ENCODE measurements around the gene STXBP5L. TPM values are rescaled to one million over a fixed set of nuclear protein-coding genes. Genes with fewer than 3 reads are reported as not detected.

STXBP5L gene
- total RNA-seq, 1 experiment from 2014 or later, result 5.9 TPM

DNA sequence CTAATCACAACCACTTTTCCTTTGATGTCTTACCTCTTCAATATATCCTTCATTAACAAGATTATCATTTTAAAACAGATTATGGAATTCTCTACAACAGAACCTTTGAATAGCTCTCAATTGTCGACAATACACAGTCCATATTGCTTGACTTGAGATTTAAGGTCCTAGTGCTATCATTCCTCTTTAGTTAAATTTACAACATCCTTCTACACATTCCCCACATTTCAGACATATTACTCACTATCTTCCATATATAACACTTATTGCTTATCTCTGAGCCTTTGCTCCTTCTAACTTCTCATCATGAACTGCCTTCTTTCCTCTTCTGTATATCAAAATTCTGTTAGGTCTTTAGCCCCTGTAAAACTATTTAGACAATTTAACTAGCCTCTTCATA is 247.0 kb downstream of the STXBP5L start (continued):
- no peak for TF ChIP-seq NR2C2 (CRISPR knock-in tag; IDR thresholded peaks at IDR 0.05)
- no peak for TF ChIP-seq SMAD3 (CRISPR knock-in tag; IDR thresholded peaks at IDR 0.05; ENCODE audit: borderline replicate concordance)

DNA sequence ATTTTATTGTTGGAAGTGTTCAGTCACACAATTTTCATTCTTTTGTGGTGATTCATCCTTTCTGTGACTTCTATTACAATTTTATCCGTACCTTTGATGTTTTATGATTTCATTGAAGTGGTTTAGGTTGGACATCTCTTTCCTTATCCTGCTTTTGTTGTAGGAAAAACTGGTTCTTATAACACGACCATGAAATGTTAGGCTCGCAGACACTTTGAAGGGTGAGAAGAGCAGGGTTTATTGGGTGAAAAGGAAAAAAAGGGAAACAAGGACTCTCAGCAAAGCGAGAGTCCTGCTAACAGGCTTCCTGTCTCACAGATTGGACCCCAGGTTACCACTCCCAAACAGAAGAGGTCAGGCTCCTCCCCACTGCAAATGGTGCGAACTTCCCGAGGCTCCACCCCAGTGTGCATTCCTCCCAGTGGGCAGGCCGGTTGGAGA is 257.4 kb downstream of the STXBP5L start:
- Mint-ChIP-seq H3K27me3 (ENCODE audit: low read depth) (peaks cover 4% of the 10 kb centered on the region; the same call in 1 of the 2 replicates), H3K27ac (0 out of 2 replicates have a peak overlapping the region, but pooled peaks have one; percentile 52), H3K4me3 (no peak overlapping the region), H3K36me3 (peaks cover 24% of the 10 kb centered on the region), H3K4me1 (peaks cover 4% of the 10 kb centered on the region), H3K9me3 (peaks cover 36% of the 10 kb centered on the region)
- DNase-seq (ENCODE audit: low spot score) (peak; percentile 23), ATAC-seq (peak; percentile 96)
- TF ChIP-seq, protein P1, sequence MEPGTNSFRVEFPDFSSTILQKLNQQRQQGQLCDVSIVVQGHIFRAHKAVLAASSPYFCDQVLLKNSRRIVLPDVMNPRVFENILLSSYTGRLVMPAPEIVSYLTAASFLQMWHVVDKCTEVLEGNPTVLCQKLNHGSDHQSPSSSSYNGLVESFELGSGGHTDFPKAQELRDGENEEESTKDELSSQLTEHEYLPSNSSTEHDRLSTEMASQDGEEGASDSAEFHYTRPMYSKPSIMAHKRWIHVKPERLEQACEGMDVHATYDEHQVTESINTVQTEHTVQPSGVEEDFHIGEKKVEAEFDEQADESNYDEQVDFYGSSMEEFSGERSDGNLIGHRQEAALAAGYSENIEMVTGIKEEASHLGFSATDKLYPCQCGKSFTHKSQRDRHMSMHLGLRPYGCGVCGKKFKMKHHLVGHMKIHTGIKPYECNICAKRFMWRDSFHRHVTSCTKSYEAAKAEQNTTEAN (CRISPR knock-in tag; IDR thresholded peaks at IDR 0.05), result no peak
- no peak for TF ChIP-seq SMAD3 (CRISPR knock-in tag; IDR thresholded peaks at IDR 0.05; ENCODE audit: borderline replicate concordance)
- TF ChIP-seq, protein P2, sequence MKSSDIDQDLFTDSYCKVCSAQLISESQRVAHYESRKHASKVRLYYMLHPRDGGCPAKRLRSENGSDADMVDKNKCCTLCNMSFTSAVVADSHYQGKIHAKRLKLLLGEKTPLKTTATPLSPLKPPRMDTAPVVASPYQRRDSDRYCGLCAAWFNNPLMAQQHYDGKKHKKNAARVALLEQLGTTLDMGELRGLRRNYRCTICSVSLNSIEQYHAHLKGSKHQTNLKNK (CRISPR knock-in tag; IDR thresholded peaks at IDR 0.05), result no peak
- ChIA-PET CTCF (no interaction called here), POLR2A (no interaction called here)

DNA sequence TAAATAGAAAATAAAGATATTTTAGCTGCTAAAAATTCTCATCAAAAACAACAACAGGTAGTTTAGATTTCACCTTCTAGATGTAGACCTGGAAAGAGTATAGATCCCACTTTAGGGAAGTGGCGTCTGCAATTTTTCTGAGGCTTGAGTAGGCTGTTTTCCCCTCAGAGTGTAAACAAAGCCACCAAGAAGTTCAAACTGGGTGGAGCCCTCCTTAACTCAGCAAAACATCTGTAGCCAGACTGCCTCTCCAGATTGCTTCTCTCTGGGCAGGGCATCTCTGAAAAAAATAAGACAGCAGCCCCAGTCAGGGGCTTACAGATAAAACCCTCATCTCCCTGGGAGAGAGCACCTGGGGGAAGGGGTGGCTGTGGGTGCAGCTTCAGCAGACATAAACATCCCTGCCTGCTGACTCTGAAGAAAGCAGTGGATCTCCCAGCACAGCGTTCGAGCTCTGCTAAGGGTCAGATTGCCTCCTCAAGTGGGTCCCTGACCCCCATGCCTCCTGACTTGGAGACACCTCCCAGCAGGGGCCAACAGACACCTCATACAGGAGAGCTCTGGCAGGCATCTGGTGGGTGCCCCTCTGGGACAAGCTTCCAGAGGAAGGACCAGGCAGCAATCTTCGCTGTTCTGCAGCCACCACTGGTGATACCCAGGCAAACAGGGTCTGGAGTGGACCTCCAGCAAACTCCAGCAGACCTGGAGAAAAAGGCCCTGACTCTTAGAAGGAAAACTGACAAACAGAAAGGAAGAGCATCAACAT is 259.6 kb downstream of the STXBP5L start:
- Mint-ChIP-seq H3K4me1 (peaks cover 4% of the 10 kb centered on the region), H3K27me3 (ENCODE audit: low read depth) (peaks cover 4% of the 10 kb centered on the region; the same call in 1 of the 2 replicates), H3K4me3 (no peak overlapping the region), H3K9me3 (peaks cover 54% of the 10 kb centered on the region), H3K36me3 (peaks cover 30% of the 10 kb centered on the region), H3K27ac (no peak overlapping the region)
- ATAC-seq (no peak), DNase-seq (ENCODE audit: low spot score) (no peak)
- TF ChIP-seq SOX15 (CRISPR knock-in tag; IDR thresholded peaks at IDR 0.05), result no peak
- TF ChIP-seq, protein P3, sequence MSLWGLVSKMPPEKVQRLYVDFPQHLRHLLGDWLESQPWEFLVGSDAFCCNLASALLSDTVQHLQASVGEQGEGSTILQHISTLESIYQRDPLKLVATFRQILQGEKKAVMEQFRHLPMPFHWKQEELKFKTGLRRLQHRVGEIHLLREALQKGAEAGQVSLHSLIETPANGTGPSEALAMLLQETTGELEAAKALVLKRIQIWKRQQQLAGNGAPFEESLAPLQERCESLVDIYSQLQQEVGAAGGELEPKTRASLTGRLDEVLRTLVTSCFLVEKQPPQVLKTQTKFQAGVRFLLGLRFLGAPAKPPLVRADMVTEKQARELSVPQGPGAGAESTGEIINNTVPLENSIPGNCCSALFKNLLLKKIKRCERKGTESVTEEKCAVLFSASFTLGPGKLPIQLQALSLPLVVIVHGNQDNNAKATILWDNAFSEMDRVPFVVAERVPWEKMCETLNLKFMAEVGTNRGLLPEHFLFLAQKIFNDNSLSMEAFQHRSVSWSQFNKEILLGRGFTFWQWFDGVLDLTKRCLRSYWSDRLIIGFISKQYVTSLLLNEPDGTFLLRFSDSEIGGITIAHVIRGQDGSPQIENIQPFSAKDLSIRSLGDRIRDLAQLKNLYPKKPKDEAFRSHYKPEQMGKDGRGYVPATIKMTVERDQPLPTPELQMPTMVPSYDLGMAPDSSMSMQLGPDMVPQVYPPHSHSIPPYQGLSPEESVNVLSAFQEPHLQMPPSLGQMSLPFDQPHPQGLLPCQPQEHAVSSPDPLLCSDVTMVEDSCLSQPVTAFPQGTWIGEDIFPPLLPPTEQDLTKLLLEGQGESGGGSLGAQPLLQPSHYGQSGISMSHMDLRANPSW (CRISPR knock-in tag; conservative IDR thresholded peaks at IDR 0.05; ENCODE audit: low read depth), result no peak
- no peak for TF ChIP-seq TP53 (CRISPR knock-in tag; IDR thresholded peaks at IDR 0.05)
- no peak for TF ChIP-seq TCF7 (CRISPR knock-in tag; IDR thresholded peaks at IDR 0.05; ENCODE audit: low read depth)
- TF ChIP-seq, protein P4, sequence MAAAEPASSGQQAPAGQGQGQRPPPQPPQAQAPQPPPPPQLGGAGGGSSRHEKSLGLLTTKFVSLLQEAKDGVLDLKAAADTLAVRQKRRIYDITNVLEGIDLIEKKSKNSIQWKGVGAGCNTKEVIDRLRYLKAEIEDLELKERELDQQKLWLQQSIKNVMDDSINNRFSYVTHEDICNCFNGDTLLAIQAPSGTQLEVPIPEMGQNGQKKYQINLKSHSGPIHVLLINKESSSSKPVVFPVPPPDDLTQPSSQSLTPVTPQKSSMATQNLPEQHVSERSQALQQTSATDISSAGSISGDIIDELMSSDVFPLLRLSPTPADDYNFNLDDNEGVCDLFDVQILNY (CRISPR knock-in tag; IDR thresholded peaks at IDR 0.05), result no peak
- no peak for TF ChIP-seq FOXJ3 (CRISPR knock-in tag; IDR thresholded peaks at IDR 0.05; ENCODE audit: borderline replicate concordance)
- TF ChIP-seq ETV6 (CRISPR knock-in tag; IDR thresholded peaks at IDR 0.05), result no peak
- POLR2A ChIA-PET, result no interaction called here
- CTCF ChIA-PET, result no interaction called here

DNA sequence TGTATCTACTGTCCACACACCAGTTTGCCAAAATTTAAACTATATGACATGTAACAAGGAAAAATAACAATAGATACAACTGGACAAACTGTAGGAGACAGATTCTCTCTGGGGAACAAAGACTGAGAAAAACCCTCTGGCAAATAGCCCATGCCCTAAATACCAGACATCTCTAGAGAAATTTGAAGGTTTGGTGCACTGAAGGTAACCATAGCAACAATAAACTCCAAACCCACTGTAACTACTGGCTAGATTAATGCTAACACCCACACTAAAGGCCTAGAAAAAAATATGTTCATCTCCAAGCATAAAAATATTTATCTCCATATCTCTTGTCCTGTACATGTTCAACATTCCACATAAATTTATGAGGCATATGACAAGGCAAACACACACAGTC is 267.1 kb downstream of the STXBP5L start:
- CTCF ChIA-PET, result no interaction called here
- no peak for ATAC-seq
- H3K27ac Mint-ChIP-seq, result no peak overlapping the region
- no peak for TF ChIP-seq ZNF396 (CRISPR knock-in tag; IDR thresholded peaks at IDR 0.05; ENCODE audit: borderline replicate concordance)
- TF ChIP-seq, protein P5, sequence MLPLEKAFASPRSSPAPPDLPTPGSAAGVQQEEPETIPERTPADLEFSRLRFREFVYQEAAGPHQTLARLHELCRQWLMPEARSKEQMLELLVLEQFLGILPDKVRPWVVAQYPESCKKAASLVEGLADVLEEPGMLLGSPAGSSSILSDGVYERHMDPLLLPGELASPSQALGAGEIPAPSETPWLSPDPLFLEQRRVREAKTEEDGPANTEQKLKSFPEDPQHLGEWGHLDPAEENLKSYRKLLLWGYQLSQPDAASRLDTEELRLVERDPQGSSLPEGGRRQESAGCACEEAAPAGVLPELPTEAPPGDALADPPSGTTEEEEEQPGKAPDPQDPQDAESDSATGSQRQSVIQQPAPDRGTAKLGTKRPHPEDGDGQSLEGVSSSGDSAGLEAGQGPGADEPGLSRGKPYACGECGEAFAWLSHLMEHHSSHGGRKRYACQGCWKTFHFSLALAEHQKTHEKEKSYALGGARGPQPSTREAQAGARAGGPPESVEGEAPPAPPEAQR (CRISPR knock-in tag; IDR thresholded peaks at IDR 0.05), result no peak
- TF ChIP-seq NR1H2 (CRISPR knock-in tag; IDR thresholded peaks at IDR 0.05), result no peak
- no peak for TF ChIP-seq SP1 (CRISPR knock-in tag; conservative IDR thresholded peaks at IDR 0.05)
- no peak for TF ChIP-seq IRF2 (CRISPR knock-in tag; IDR thresholded peaks at IDR 0.05; ENCODE audit: borderline replicate concordance, low read depth)
- TF ChIP-seq NR3C1 (CRISPR knock-in tag; conservative IDR thresholded peaks at IDR 0.05; ENCODE audit: low read depth), result no peak
- TF ChIP-seq, protein P6, sequence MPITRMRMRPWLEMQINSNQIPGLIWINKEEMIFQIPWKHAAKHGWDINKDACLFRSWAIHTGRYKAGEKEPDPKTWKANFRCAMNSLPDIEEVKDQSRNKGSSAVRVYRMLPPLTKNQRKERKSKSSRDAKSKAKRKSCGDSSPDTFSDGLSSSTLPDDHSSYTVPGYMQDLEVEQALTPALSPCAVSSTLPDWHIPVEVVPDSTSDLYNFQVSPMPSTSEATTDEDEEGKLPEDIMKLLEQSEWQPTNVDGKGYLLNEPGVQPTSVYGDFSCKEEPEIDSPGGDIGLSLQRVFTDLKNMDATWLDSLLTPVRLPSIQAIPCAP (CRISPR knock-in tag; IDR thresholded peaks at IDR 0.05), result no peak
- TF ChIP-seq SMAD4 (CRISPR knock-in tag; IDR thresholded peaks at IDR 0.05), result no peak
- no peak for TF ChIP-seq TEAD1 (CRISPR knock-in tag; IDR thresholded peaks at IDR 0.05)
- TF ChIP-seq JAZF1 (CRISPR knock-in tag; IDR thresholded peaks at IDR 0.05), result no peak
- no peak for TF ChIP-seq HMGA2 (CRISPR knock-in tag; IDR thresholded peaks at IDR 0.05)

More for the DNA sequence above, 267.1 kb downstream of the STXBP5L start:
- H3K27me3 Mint-ChIP-seq (ENCODE audit: low read depth), result no peaks in the 10 kb centered on the region; the same call in 1 of the 2 replicates
- no peak for DNase-seq (ENCODE audit: low spot score)
- no peaks in the 10 kb centered on the region for H3K4me1 Mint-ChIP-seq
- H3K9me3 Mint-ChIP-seq, result peaks cover 54% of the 10 kb centered on the region
- POLR2A ChIA-PET, result no interaction called here
- no peak overlapping the region for H3K4me3 Mint-ChIP-seq
- peaks cover 25% of the 10 kb centered on the region for H3K36me3 Mint-ChIP-seq

Measured in WTC11 (cell line).